ENCODE measurements around the gene STEAP1.

Gene STEAP1

DNA sequence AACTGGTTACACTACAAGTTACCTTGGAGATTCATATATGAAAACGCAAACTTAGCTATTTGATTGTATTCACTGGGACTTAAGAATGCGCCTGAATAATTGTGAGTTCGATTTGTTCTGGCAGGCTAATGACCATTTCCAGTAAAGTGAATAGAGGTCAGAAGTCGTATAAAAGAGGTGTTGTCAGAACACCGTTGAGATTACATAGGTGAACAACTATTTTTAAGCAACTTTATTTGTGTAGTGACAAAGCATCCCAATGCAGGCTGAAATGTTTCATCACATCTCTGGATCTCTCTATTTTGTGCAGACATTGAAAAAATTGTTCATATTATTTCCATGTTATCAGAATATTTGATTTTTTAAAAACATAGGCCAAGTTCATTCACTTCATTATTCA lies 9.3 kb downstream of the STEAP1 start:
- no peaks in the 10 kb centered on the region for H3K4me1 ChIP-seq (ENCODE audit: insufficient read depth, low read length)
- H3K36me3 ChIP-seq (ENCODE audit: insufficient read depth, low read length) = no peaks in the 10 kb centered on the region

DNA sequence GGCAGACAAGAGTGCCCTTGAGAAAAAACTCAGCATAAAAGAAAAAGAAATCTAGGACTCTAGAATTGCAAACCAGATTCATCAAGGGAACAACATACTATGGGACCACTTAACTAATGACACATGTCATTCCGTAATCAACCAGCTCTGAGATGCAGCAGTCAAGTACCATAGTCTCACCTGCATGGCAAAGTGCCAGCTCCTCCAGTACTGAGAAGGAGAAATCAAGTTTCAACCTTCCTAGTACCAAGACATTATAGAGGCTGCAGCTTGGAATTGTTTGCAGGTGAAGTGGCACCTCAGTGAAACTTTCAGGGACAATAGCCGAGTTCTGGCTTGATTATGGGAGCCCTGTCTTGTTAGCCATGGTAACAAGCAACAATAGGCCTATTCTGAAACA lies 11.5 kb downstream of the STEAP1 start:
- H3K9ac ChIP-seq (ENCODE audit: low read depth, low read length) = no peak overlapping the region
- no peaks in the 10 kb centered on the region for H3K4me1 ChIP-seq (ENCODE audit: insufficient read depth, low read length)
- H3K9me3 ChIP-seq (ENCODE audit: control insufficient read depth, insufficient read depth, low read length) = no peaks in the 10 kb centered on the region
- H3K36me3 ChIP-seq (ENCODE audit: insufficient read depth, low read length) = no peaks in the 10 kb centered on the region

More for the DNA sequence above, 9.3 kb downstream of the STEAP1 start:
- H3K9ac ChIP-seq (ENCODE audit: low read depth, low read length) = no peak overlapping the region
- no peaks in the 10 kb centered on the region for H3K9me3 ChIP-seq (ENCODE audit: control insufficient read depth, insufficient read depth, low read length)

- Histone ChIP-seq H3K4me1 (ENCODE audit: insufficient read depth, low read length) (no peaks in the 10 kb centered on the region), H3K9ac (ENCODE audit: low read depth, low read length) (no peak overlapping the region), H3K9me3 (ENCODE audit: control insufficient read depth, insufficient read depth, low read length) (no peaks in the 10 kb centered on the region), H3K36me3 (ENCODE audit: insufficient read depth, low read length) (no peaks in the 10 kb centered on the region)
These were observed 11.9 kb downstream of the STEAP1 start for GRCh38 chr7:90166153-90166552.

DNA sequence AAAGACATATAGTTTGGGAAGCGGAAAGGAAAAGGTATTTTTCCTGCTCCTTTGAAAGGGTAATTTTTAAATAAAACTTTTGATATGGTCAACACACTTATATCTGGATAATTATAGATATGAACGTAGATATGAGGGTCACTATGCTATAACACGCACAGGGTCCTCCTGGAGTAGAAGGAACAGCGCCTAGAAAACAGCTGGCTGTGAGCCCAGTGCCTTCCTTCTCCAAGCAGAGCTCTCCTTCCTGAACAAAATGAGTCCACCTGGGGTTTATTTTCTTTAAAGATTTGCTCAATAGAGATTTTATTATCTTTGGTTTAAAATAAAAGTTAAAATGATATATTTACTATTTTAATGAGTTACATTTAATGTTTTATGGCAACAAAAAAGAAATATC lies 13.1 kb downstream of the STEAP1 start:
- H3K36me3 ChIP-seq (ENCODE audit: insufficient read depth, low read length) = no peaks in the 10 kb centered on the region
- 0 out of 2 replicates have a peak, but pooled peaks cover 3% of the 10 kb centered on the region for H3K9me3 ChIP-seq (ENCODE audit: control insufficient read depth, insufficient read depth, low read length)
- H3K9ac ChIP-seq (ENCODE audit: low read depth, low read length) = no peak overlapping the region
- H3K4me1 ChIP-seq (ENCODE audit: insufficient read depth, low read length) = no peaks in the 10 kb centered on the region

- Histone ChIP-seq H3K36me3 (ENCODE audit: insufficient read depth, low read length) (no peaks in the 10 kb centered on the region), H3K9ac (ENCODE audit: low read depth, low read length) (no peak overlapping the region), H3K9me3 (ENCODE audit: control insufficient read depth, insufficient read depth, low read length) (0 out of 2 replicates have a peak, but pooled peaks cover 3% of the 10 kb centered on the region), H3K4me1 (ENCODE audit: insufficient read depth, low read length) (no peaks in the 10 kb centered on the region)
These were observed 15.6 kb downstream of the STEAP1 start for GRCh38 chr7:90169891-90170290.

GRCh38 chr7:90172121-90172520 lies 17.9 kb downstream of the STEAP1 start:
- Histone ChIP-seq H3K36me3 (ENCODE audit: insufficient read depth, low read length) (no peaks in the 10 kb centered on the region), H3K4me1 (ENCODE audit: insufficient read depth, low read length) (no peaks in the 10 kb centered on the region), H3K9me3 (ENCODE audit: control insufficient read depth, insufficient read depth, low read length) (0 out of 2 replicates have a peak, but pooled peaks cover 3% of the 10 kb centered on the region), H3K9ac (ENCODE audit: low read depth, low read length) (no peak overlapping the region)

GRCh38 chr7:90172624-90173023 lies 18.4 kb downstream of the STEAP1 start:
- 0 out of 2 replicates have a peak, but pooled peaks cover 3% of the 10 kb centered on the region for H3K9me3 ChIP-seq (ENCODE audit: control insufficient read depth, insufficient read depth, low read length)
- no peak overlapping the region for H3K9ac ChIP-seq (ENCODE audit: low read depth, low read length)
- no peaks in the 10 kb centered on the region for H3K36me3 ChIP-seq (ENCODE audit: insufficient read depth, low read length)
- no peaks in the 10 kb centered on the region for H3K4me1 ChIP-seq (ENCODE audit: insufficient read depth, low read length)

DNA sequence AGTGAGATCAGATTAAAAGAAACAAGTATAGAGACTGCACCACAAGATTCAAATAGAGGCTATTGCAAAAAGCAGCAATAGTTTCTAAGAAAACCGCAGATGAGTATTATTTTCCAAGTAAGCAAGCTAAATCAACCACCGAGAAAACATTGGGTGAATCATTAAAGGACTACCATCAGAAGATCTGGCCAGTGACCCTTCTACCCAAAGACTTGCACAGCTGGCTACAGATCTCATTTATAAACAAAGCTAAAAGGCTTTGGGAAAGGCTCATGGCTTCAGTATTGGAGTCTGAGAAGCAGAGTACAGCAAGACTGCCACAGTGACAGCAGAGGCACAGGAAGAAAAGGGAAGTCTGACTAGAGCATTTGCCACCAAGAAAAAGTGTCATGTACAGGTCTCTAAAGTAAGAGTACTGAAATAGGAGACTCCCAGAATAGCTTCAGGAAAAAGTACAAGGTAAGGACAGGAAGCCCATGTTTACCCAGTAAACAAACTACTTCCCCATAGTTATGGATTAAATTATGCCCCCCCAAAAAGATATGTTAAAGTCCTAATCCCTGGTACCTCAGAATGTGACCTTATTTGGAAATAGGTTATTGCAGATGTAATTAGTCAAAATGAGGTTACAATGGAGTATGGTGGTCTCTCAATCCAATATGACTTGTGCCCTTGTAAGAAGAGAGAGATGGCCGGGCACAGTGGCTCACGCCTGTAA lies 19.0 kb downstream of the STEAP1 start:
- H3K4me1 ChIP-seq (ENCODE audit: insufficient read depth, low read length) = no peaks in the 10 kb centered on the region
- H3K9ac ChIP-seq (ENCODE audit: low read depth, low read length) = no peak overlapping the region
- no peaks in the 10 kb centered on the region for H3K36me3 ChIP-seq (ENCODE audit: insufficient read depth, low read length)
- H3K9me3 ChIP-seq (ENCODE audit: control insufficient read depth, insufficient read depth, low read length) = 0 out of 2 replicates have a peak, but pooled peaks cover 3% of the 10 kb centered on the region

DNA sequence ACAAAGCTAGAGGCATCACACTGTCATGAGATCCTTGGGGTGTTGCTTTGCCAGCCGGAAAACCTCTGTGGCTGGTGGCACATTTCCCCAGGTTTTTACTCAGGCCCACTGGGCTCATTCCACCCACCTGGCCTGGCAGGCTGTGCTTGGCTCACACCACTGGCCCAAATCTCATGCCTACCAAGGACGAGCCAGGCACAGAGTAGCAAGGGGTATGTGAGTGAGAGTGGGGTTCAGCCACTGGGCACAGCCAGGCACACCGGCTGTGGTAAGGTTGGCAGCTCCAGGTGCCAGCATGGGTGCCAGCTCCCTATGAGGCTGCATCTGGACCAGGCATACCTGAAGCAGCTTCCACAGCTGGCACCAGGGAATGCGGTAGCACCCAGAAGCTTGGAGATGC lies 21.4 kb downstream of the STEAP1 start:
- H3K4me1 ChIP-seq (ENCODE audit: insufficient read depth, low read length) = peaks cover 8% of the 10 kb centered on the region
- H3K9me3 ChIP-seq (ENCODE audit: control insufficient read depth, insufficient read depth, low read length) = 0 out of 2 replicates have a peak, but pooled peaks cover 3% of the 10 kb centered on the region
- no peaks in the 10 kb centered on the region for H3K36me3 ChIP-seq (ENCODE audit: insufficient read depth, low read length)
- H3K9ac ChIP-seq (ENCODE audit: low read depth, low read length) = no peak overlapping the region

DNA sequence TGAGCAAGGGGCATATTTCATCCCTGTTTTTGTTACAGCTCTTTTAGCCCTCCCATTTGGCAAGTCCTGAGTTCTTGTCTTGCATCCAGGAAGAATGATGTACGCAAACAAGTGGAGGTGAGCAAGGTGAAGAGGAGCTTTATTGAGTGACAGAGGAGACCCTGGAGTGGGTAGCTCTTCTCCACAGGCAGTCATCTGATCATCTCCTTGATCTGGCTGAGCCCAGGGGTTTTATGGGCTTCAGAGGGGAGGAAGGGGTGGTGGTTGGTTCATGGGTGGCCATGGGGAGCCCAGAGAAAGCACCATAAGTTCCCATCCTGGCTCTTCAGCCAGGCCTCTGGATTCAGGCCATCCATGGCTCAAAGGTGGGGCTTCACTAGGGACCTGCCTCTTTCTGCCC lies 21.9 kb downstream of the STEAP1 start:
- peaks cover 8% of the 10 kb centered on the region for H3K4me1 ChIP-seq (ENCODE audit: insufficient read depth, low read length)

GRCh38 chr7:90178166-90178565 lies 23.9 kb downstream of the STEAP1 start:
- Histone ChIP-seq H3K36me3 (ENCODE audit: insufficient read depth, low read length) (no peaks in the 10 kb centered on the region), H3K9me3 (ENCODE audit: control insufficient read depth, insufficient read depth, low read length) (no peaks in the 10 kb centered on the region), H3K4me1 (ENCODE audit: insufficient read depth, low read length) (peaks cover 8% of the 10 kb centered on the region), H3K9ac (ENCODE audit: low read depth, low read length) (no peak overlapping the region)

More for the DNA sequence above, 21.9 kb downstream of the STEAP1 start:
- H3K9me3 ChIP-seq (ENCODE audit: control insufficient read depth, insufficient read depth, low read length) = 0 out of 2 replicates have a peak, but pooled peaks cover 3% of the 10 kb centered on the region
- H3K36me3 ChIP-seq (ENCODE audit: insufficient read depth, low read length) = no peaks in the 10 kb centered on the region
- H3K9ac ChIP-seq (ENCODE audit: low read depth, low read length) = no peak overlapping the region

- Histone ChIP-seq H3K36me3 (ENCODE audit: insufficient read depth, low read length) (no peaks in the 10 kb centered on the region), H3K9me3 (ENCODE audit: control insufficient read depth, insufficient read depth, low read length) (no peaks in the 10 kb centered on the region), H3K4me1 (ENCODE audit: insufficient read depth, low read length) (peaks cover 8% of the 10 kb centered on the region), H3K9ac (ENCODE audit: low read depth, low read length) (no peak overlapping the region)
These were observed 24.5 kb downstream of the STEAP1 start for GRCh38 chr7:90178679-90179278.

DNA sequence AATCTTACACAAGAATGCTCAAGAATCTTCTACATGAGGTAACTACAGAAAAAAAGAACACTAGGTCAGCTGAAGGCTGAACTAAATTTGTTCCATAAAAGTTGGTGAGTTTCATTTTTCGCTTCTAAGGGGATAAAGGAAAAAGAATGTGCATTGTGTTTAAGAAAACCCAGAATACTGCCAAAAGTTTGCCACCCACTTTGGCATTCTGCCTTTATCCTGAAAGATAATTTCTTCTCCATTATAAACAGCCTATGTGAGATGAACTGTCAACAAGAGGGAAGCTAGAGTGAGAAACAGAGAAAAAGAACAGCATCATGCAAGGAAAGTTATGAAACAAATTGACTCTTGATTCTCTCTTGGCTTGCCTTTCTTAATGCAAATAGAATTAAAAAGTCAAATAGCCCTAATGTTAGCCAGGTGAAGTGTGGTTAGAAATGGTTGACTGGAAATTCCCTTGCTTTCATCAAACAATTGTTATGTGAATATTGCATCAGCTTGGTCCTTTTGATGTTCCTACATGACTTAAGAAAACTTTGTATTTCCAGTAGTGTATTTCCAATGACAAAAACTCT lies 25.8 kb downstream of the STEAP1 start:
- no peak overlapping the region for H3K9ac ChIP-seq (ENCODE audit: low read depth, low read length)
- peaks cover 8% of the 10 kb centered on the region for H3K4me1 ChIP-seq (ENCODE audit: insufficient read depth, low read length)
- H3K36me3 ChIP-seq (ENCODE audit: insufficient read depth, low read length) = no peaks in the 10 kb centered on the region
- H3K9me3 ChIP-seq (ENCODE audit: control insufficient read depth, insufficient read depth, low read length) = no peaks in the 10 kb centered on the region

DNA sequence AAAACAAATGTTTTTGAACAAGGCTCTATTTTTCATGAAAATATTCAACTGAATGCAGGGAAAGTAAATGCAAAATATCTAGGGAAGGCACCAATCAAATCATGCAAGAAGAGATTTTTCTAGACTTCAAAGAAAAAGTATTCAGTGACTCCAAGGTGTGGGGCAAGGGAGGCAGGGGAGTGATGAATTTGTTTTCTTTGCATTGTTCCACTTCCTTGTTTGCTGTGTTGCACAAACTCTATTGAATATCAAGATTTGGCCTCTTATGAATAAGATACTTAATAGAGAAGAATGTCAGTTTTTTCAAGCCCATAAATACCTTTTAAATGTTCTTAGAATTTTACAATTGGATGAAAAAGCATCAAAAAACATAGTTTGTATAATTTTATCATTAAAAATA lies 26.4 kb downstream of the STEAP1 start:
- Histone ChIP-seq H3K4me1 (ENCODE audit: insufficient read depth, low read length) (peaks cover 8% of the 10 kb centered on the region), H3K36me3 (ENCODE audit: insufficient read depth, low read length) (no peaks in the 10 kb centered on the region), H3K9me3 (ENCODE audit: control insufficient read depth, insufficient read depth, low read length) (no peaks in the 10 kb centered on the region), H3K9ac (ENCODE audit: low read depth, low read length) (no peak overlapping the region)

DNA sequence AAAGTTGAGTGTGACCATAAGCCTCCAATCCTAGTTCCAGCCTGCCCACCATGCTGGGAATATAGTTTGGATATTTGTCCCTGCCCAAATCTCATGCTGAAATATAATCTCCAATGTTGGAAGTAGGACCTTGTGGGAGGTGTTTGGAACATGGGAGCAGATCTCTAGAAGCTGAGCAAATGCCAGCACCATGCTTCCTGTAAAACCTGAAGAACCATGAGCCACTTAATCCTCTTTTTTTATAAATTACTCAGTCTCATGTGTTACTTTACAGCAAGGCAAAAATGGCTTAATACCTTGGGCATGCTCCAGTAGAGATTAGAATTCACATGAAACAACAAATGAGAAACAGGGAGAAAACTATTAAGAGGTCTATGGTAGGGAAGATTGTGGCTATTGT lies 27.2 kb downstream of the STEAP1 start:
- Histone ChIP-seq H3K36me3 (ENCODE audit: insufficient read depth, low read length) (no peaks in the 10 kb centered on the region), H3K9me3 (ENCODE audit: control insufficient read depth, insufficient read depth, low read length) (no peaks in the 10 kb centered on the region), H3K4me1 (ENCODE audit: insufficient read depth, low read length) (peaks cover 8% of the 10 kb centered on the region), H3K9ac (ENCODE audit: low read depth, low read length) (no peak overlapping the region)
